HG03175 (cell line): Measurements from ENCODE around the gene MS4A1.
"Not testable (repeated sequence)": the region's sequence is repeated elsewhere in the genome, so short reads cannot be mapped to it uniquely, and the experiment has no call there.

ENCODE experiments used
- ATAC-seq: cut with Tn5 transposase; IDR thresholded peaks from one replicate; pipeline ENCODE4 v1.9.1; 2021; ENCODE audit warnings: mild to moderate bottlenecking, moderate library complexity; ENCODE audit not compliant: unreplicated experiment

The MS4A1 gene

GRCh38 chr11:60500276-60500910 is 44.7 kb downstream of the MS4A1 start:
- no peak for ATAC-seq

DNA sequence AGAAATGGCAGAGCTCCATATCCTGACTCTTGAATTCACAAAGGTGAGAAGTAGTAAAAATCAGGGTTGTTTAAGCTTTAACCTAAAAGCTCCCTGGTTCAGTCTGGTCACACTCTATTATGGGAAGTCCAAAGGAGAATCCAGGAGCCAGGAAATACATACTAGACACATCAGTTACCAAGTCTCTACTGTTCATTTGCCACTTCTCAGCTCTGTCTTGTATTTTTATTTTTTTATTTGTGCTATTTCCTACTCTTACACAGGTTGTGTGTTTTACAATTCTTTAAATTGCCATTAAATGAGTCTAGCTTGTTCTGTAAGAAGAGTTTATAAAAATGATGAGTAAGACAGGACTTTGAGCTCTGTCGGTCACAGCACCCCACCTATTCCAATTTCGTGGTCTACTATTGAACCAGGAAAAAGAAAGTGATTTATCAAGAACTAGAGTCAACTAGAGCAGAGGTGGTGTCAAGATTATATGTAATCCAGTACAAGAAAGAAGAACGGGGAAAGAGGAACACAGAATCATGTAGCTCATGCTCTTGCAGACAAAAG is 46.7 kb downstream of the MS4A1 start:
- ATAC-seq, result no peak

- no peak for ATAC-seq
These were observed 48.7 kb downstream of the MS4A1 start for GRCh38 chr11:60504219-60504905.

GRCh38 chr11:60509609-60510008 is 54.0 kb downstream of the MS4A1 start:
- not testable (repeated sequence) for ATAC-seq

GRCh38 chr11:60510209-60510608 is 54.6 kb downstream of the MS4A1 start:
- ATAC-seq, result not testable (repeated sequence)

- ATAC-seq, result no peak
These were observed 55.7 kb downstream of the MS4A1 start for GRCh38 chr11:60511393-60511792.

GRCh38 chr11:60512651-60513225 is 57.1 kb downstream of the MS4A1 start:
- no peak for ATAC-seq

DNA sequence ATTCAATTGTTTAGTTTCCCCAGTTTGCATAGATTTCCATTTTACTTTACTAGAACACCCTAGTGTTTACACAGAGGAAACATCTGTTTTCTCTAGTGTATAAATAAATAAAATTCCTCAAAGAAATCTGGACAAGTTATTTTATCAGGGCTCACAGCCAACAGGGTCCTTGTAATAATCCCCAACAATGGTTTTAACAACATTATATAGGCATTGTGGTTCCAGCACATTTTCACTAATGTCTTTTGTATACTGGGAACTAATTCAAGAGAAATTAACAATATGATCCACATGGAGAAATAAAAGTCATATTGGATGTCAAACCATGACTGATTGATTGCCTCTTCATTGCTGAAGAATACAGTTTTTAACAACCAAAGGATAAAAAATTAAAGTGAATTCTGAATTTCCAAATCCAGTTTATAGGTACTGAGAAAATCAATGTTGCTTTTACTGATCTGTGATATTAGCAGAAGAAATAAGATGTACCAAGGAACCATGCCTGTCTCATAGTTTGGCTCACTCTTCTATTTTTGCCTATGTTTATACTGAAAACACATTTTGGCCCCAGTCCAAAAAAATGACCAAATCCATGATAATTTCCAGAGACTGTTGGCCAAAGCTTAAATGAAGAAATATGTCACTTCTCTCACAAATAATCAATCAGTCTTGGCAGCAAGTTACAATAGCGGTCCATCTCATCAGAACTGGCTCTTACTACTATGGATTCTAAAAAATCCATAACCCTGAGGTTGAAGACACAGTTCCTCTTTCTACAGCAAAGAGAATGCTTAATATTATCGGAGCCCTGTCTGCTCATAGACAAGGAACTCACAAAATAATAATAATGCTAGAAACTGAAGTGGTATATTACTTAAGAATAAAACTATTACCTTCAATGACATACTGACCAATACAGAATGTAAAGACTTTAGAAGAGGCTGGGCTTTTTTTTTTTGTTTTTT is 58.1 kb downstream of the MS4A1 start:
- no peak for ATAC-seq

- no peak for ATAC-seq
These were observed 59.7 kb downstream of the MS4A1 start, which contains the start of gene MS4A13 for GRCh38 chr11:60515144-60515855. MS4A13 (plus strand) TSS chr11:60515392; CDS start chr11:60518084, 2,692 bp downstream.
